ENCODE measurements around the gene RBM44.

- TF ChIP-seq CTCF (IDR thresholded peaks at IDR 0.05; ENCODE audit: low read depth, low read length, missing input control) = no peak
- no peak for TF ChIP-seq MAX (IDR thresholded peaks at IDR 0.05)
- TF ChIP-seq HNF4A (conservative IDR thresholded peaks at IDR 0.05) = no peak
- no peak for TF ChIP-seq RXRA (IDR thresholded peaks at IDR 0.05)
- TF ChIP-seq RAD21 (IDR thresholded peaks at IDR 0.05) = no peak
- TF ChIP-seq EGR1 (IDR thresholded peaks at IDR 0.05; ENCODE audit: low read depth in 2 of 2) = no peak
These were observed 63.9 kb downstream of the RBM44 start for GRCh38 chr2:237862528-237862895.
